ENCODE results near the gene POU6F1. TPM values are rescaled to one million over a fixed set of nuclear protein-coding genes. Genes with fewer than 3 reads are reported as not detected.
"Not testable (repeated sequence)": the region's sequence is repeated elsewhere in the genome, so short reads cannot be mapped to it uniquely, and the experiment has no call there.

Gene POU6F1
- total RNA-seq, 2 donors from 2014 or later: 11.4 to 16.4 TPM

DNA sequence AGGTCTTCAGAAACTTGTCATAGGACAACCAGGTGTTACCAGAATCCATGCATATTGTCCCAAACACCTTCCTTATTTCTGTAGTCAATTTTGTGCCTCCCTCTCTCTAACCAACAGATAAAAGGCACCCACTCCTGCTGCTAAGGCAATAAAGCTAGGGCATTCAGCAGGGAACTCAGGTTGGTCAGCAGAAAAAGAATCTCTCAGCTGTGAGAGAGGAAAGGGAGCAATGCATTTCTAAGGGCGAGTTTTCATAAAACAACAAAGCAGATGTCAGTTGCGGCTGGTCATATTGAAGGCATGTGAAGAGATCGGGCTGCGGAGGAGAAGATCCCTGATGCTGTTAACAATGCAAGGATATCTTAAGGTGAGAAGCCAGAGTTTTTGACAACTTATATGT is 7.4 kb upstream of the POU6F1 start:
- WGBS, 2 experiments (ENCODE audit: insufficient coverage in 1 of 2, insufficient read length in 1 of 2): 80% methylated on average over 4 of the region's 4 CpGs
- no peak overlapping the region for H3K27ac Mint-ChIP-seq
- no peaks in the 10 kb centered on the region for H3K27me3 Mint-ChIP-seq (ENCODE audit: insufficient read depth)
- H3K4me1 Mint-ChIP-seq: no peaks in the 10 kb centered on the region
- Histone ChIP-seq H3K9ac (ENCODE audit: extremely low read depth, low read length, poor library complexity, severe bottlenecking) (no peak overlapping the region), H3K9me3 (ENCODE audit: control insufficient read depth, low read length) (no peaks in the 10 kb centered on the region), H3K36me3 (ENCODE audit: control insufficient read depth, insufficient read depth, low read length) (no peaks in the 10 kb centered on the region), H3K4me1 (ENCODE audit: control insufficient read depth, insufficient read depth, low read length) (no peaks in the 10 kb centered on the region), H3K27ac (ENCODE audit: low read depth, low read length) (peak overlapping the region; percentile 36), H3K27me3 (ENCODE audit: control insufficient read depth, insufficient read depth, low read length, poor library complexity, severe bottlenecking) (no peaks in the 10 kb centered on the region), H3K4me3 (ENCODE audit: low read length) (no peak overlapping the region)
- TF ChIP-seq, protein P1, sequence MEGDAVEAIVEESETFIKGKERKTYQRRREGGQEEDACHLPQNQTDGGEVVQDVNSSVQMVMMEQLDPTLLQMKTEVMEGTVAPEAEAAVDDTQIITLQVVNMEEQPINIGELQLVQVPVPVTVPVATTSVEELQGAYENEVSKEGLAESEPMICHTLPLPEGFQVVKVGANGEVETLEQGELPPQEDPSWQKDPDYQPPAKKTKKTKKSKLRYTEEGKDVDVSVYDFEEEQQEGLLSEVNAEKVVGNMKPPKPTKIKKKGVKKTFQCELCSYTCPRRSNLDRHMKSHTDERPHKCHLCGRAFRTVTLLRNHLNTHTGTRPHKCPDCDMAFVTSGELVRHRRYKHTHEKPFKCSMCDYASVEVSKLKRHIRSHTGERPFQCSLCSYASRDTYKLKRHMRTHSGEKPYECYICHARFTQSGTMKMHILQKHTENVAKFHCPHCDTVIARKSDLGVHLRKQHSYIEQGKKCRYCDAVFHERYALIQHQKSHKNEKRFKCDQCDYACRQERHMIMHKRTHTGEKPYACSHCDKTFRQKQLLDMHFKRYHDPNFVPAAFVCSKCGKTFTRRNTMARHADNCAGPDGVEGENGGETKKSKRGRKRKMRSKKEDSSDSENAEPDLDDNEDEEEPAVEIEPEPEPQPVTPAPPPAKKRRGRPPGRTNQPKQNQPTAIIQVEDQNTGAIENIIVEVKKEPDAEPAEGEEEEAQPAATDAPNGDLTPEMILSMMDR (conservative IDR thresholded peaks at IDR 0.05): no peak
- no peak for DNase-seq
- H3K4me3 Mint-ChIP-seq: no peak overlapping the region
- H3K9me3 Mint-ChIP-seq: no peaks in the 10 kb centered on the region
- H3K36me3 Mint-ChIP-seq (ENCODE audit: low read depth): peaks cover 15% of the 10 kb centered on the region

- Mint-ChIP-seq H3K4me3 (no peak overlapping the region), H3K27ac (no peak overlapping the region), H3K4me1 (no peaks in the 10 kb centered on the region), H3K36me3 (ENCODE audit: low read depth) (peaks cover 15% of the 10 kb centered on the region), H3K27me3 (ENCODE audit: insufficient read depth) (no peaks in the 10 kb centered on the region), H3K9me3 (no peaks in the 10 kb centered on the region)
- Histone ChIP-seq H3K4me1 (ENCODE audit: control insufficient read depth, insufficient read depth, low read length) (no peaks in the 10 kb centered on the region), H3K27me3 (ENCODE audit: control insufficient read depth, insufficient read depth, low read length, poor library complexity, severe bottlenecking) (no peaks in the 10 kb centered on the region), H3K36me3 (ENCODE audit: control insufficient read depth, insufficient read depth, low read length) (no peaks in the 10 kb centered on the region), H3K27ac (ENCODE audit: low read depth, low read length) (no peak overlapping the region), H3K9me3 (ENCODE audit: control insufficient read depth, low read length) (no peaks in the 10 kb centered on the region), H3K4me3 (ENCODE audit: low read length) (no peak overlapping the region), H3K9ac (ENCODE audit: extremely low read depth, low read length, poor library complexity, severe bottlenecking) (no peak overlapping the region)
- DNase-seq: no peak
- TF ChIP-seq, protein P1 (conservative IDR thresholded peaks at IDR 0.05): no peak
- 88 to 92% methylated on average over 2 to 3 of the region's 3 CpGs for WGBS, 2 experiments (ENCODE audit: insufficient coverage in 1 of 2, insufficient read length in 1 of 2)
Observed at GRCh38 chr12:51224625-51225024, 6.8 kb upstream of the POU6F1 start.

DNA sequence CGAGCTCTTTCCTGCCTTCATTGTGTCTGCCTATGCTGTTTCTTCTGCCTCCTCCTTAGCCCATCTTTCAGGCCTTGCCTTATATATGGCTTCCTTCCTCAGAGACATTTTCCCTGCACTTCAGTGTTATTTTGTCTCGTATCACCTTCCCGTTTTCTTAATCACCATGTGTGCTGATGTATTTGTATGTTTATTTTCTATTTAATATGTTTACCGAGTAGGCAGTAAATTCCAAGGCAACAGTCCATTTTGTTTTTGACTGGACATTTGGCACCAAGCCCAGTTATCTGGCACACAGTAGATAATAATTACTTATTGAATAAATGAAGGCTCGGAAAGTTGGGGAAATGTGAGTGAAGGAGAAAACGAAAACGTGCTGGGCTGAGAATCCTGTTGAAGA is 4.6 kb upstream of the POU6F1 start:
- Histone ChIP-seq H3K9ac (ENCODE audit: extremely low read depth, low read length, poor library complexity, severe bottlenecking) (no peak overlapping the region), H3K27me3 (ENCODE audit: control insufficient read depth, insufficient read depth, low read length, poor library complexity, severe bottlenecking) (no peaks in the 10 kb centered on the region), H3K4me3 (ENCODE audit: low read length) (no peak overlapping the region), H3K27ac (ENCODE audit: low read depth, low read length) (no peak overlapping the region), H3K4me1 (ENCODE audit: control insufficient read depth, insufficient read depth, low read length) (peaks cover 4% of the 10 kb centered on the region), H3K36me3 (ENCODE audit: control insufficient read depth, insufficient read depth, low read length) (no peaks in the 10 kb centered on the region), H3K9me3 (ENCODE audit: control insufficient read depth, low read length) (no peaks in the 10 kb centered on the region)
- no peak overlapping the region for H3K27ac Mint-ChIP-seq
- no peaks in the 10 kb centered on the region for H3K9me3 Mint-ChIP-seq
- H3K27me3 Mint-ChIP-seq (ENCODE audit: insufficient read depth): no peaks in the 10 kb centered on the region
- H3K4me3 Mint-ChIP-seq: no peak overlapping the region
- DNase-seq: no peak
- WGBS, 2 experiments (ENCODE audit: insufficient coverage in 1 of 2, insufficient read length in 1 of 2): 84 to 96% methylated on average over 4 to 7 of the region's 7 CpGs
- peaks cover 12% of the 10 kb centered on the region for H3K4me1 Mint-ChIP-seq
- TF ChIP-seq, protein P1 (conservative IDR thresholded peaks at IDR 0.05): no peak
- H3K36me3 Mint-ChIP-seq (ENCODE audit: low read depth): peaks cover 11% of the 10 kb centered on the region

DNA sequence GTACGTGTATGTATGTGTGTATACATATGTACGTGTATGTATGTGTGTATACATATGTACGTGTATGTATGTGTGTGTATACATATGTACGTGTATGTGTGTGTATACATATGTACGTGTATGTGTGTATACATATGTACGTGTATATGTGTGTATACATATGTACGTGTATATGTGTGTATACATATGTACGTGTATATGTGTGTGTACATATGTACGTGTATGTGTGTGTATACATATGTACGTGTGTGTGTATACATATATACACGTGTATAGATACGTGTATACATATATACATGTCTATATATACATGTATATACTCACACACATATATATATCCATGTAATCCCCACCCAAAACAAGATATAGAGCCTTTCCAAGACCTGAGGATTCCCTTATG is 2.0 kb upstream of the POU6F1 start:
- 92 to 93% methylated on average over 9 of the region's 12 CpGs for WGBS, 2 experiments (ENCODE audit: insufficient coverage in 1 of 2, insufficient read length in 1 of 2)
- H3K27ac Mint-ChIP-seq; H3K9ac ChIP-seq (ENCODE audit: extremely low read depth, low read length, poor library complexity, severe bottlenecking); H3K4me3 Mint-ChIP-seq; H3K27me3 Mint-ChIP-seq (ENCODE audit: insufficient read depth); H3K27ac ChIP-seq (ENCODE audit: low read depth, low read length); H3K9me3 Mint-ChIP-seq; H3K27me3 ChIP-seq (ENCODE audit: control insufficient read depth, insufficient read depth, low read length, poor library complexity, severe bottlenecking); DNase-seq; H3K9me3 ChIP-seq (ENCODE audit: control insufficient read depth, low read length); H3K4me1 ChIP-seq (ENCODE audit: control insufficient read depth, insufficient read depth, low read length); H3K36me3 ChIP-seq (ENCODE audit: control insufficient read depth, insufficient read depth, low read length): not testable (repeated sequence)
- H3K36me3 Mint-ChIP-seq (ENCODE audit: low read depth): peaks cover 10% of the 10 kb centered on the region
- H3K4me1 Mint-ChIP-seq: peaks cover 12% of the 10 kb centered on the region
- H3K4me3 ChIP-seq (ENCODE audit: low read length): peak overlapping the region; percentile 84

All from endodermal cell (in vitro differentiated cells).